A673 (cell line): ENCODE data around the gene SACM1L. TPM values are rescaled to one million over a fixed set of nuclear protein-coding genes. Genes with fewer than 3 reads are reported as not detected.
"Not testable (repeated sequence)": the region's sequence is repeated elsewhere in the genome, so short reads cannot be mapped to it uniquely, and the experiment has no call there.

Experiments used
- BruUV-seq: library from RNA; stranded (reverse); fragments of 400-500 nt; replicated peaks from 2 replicates; lab custom pipeline; 2021; lab: Mats Ljungman, UMichigan
- CTCF ChIA-PET: fragments of 300-600 bp; sonication (Branson Sonifier 250); formaldehyde crosslinking; loops from one replicate; lab custom pipeline; 2022; ENCODE audit warnings: antibody characterized with exemption; lab: Charles Lee
- POLR2A ChIA-PET: fragments of 300-600 bp; sonication (Branson Sonifier 250); formaldehyde crosslinking; loops from one replicate; lab custom pipeline; 2022; ENCODE audit warnings: antibody characterized with exemption; ENCODE audit not compliant: low non-redundant PET; lab: Charles Lee
- DNase-seq: peaks from one replicate; pipeline ENCODE4 v3.0.0-alpha.2; 2015; ENCODE audit warnings: low spot score
- H3K27ac ChIP-seq: fragments of 200-600 bp; sonication (generic); 2 replicates; pipeline ENCODE4 v1.5.1; 2016; ENCODE audit warnings: mixed run types, low read depth, mild to moderate bottlenecking, mixed read lengths, antibody characterized with exemption, low read length; ENCODE audit not compliant: poor library complexity, severe bottlenecking
- H3K27me3 ChIP-seq: fragments of 200-600 bp; sonication (generic); replicated peaks from 2 replicates; pipeline ENCODE4 v1.6.1; 2017; ENCODE audit warnings: mixed run types, low read depth, mild to moderate bottlenecking, mixed read lengths, antibody characterized with exemption, low read length; ENCODE audit not compliant: insufficient read depth, poor library complexity
- H3K36me3 ChIP-seq: fragments of 200-600 bp; sonication (generic); 2 replicates; pipeline ENCODE4 v1.6.1; 2016; ENCODE audit warnings: mixed run types, mild to moderate bottlenecking, mixed read lengths, antibody characterized with exemption, low read length; ENCODE audit not compliant: insufficient read depth, poor library complexity, severe bottlenecking
- H3K4me1 ChIP-seq: fragments of 200-600 bp; sonication (generic); 2 replicates; pipeline ENCODE4 v1.6.1; 2017; ENCODE audit warnings: mixed run types, mild to moderate bottlenecking, mixed read lengths, antibody characterized with exemption, low read length; ENCODE audit not compliant: insufficient read depth, poor library complexity, severe bottlenecking
- H3K4me3 ChIP-seq: fragments of 200-600 bp; sonication (generic); 2 replicates; pipeline ENCODE4 v1.5.1; 2016; ENCODE audit warnings: low read depth, mixed run types, mild to moderate bottlenecking, mixed read lengths, low read length; ENCODE audit not compliant: poor library complexity, severe bottlenecking
- H3K9me3 ChIP-seq: fragments of 200-600 bp; sonication (generic); 2 replicates; pipeline ENCODE4 v1.6.1; 2016; ENCODE audit warnings: mixed run types, low read depth, mild to moderate bottlenecking, mixed read lengths, antibody characterized with exemption, low read length; ENCODE audit not compliant: poor library complexity, severe bottlenecking
- CTCF ChIP-seq: fragments of 300-800, 200-600 bp; sonication (generic); conservative IDR thresholded peaks from 2 replicates; pipeline ENCODE4 v1.5.1; 2017; ENCODE audit warnings: low read depth, mild to moderate bottlenecking, antibody characterized with exemption, low read length, moderate library complexity, mixed read lengths
- EZH2 ChIP-seq: fragments of 200-600 bp; sonication (generic); IDR thresholded peaks from 2 replicates; pipeline ENCODE4 v1.6.1; 2017; ENCODE audit warnings: borderline replicate concordance, low read depth, mild to moderate bottlenecking, mixed read lengths, antibody characterized with exemption, low read length; ENCODE audit not compliant: poor library complexity, severe bottlenecking
- intact Hi-C: fragments of 100-400 bp; cut with micrococcal nuclease; formaldehyde crosslinking; loops from one replicate; pipeline ENCODE4 v1.10.0; 2022; ENCODE audit not compliant: unreplicated experiment
- total RNA-seq: library from RNA; stranded (reverse); gene quantifications from 2 replicates; pipeline ENCODE4 v1.2.3, GENCODE V29; 2021

SACM1L gene
- total RNA-seq, 1 experiment from 2014 or later, result 32.8 TPM

DNA sequence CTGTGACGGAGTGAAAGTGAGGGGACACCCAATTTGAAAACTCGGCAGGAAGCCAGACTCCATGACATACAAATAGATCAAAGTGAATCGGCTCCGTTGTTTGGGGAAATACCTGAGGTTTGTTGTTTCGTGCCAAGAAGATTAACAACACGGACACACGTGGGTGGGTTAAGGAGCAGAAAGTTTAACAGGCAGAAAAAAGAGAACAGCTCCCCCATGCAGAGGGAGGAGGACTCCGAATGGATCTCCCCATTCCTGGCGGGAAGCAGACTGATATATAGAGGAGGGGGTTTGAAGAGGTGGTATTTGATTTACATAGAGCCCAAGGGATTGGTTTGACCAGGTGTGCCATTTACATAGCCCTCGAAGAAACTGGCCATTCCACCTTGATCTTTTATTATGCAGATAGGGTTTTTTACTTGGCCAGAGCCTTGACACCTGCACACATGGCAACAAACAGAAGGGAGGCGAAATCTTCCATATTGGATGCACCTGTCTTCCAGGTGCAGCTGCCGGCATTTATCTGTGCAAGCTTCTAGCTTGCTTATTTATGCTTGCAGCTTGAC, 4.8 kb upstream of the SACM1L start:
- ChIA-PET CTCF (no interaction called here), POLR2A (no interaction called here)
- BruUV-seq, result no TSS peak
- TF ChIP-seq EZH2, result no peak
- no peak for TF ChIP-seq CTCF
- no peaks in the 10 kb centered on the region for H3K36me3 ChIP-seq
- H3K27ac ChIP-seq, result no peak overlapping the region
- no peak for DNase-seq
- no peak overlapping the region for H3K4me3 ChIP-seq
- no peaks in the 10 kb centered on the region for H3K4me1 ChIP-seq
- intact Hi-C loops, result no loop called here
- no peaks in the 10 kb centered on the region for H3K27me3 ChIP-seq
- H3K9me3 ChIP-seq, result no peaks in the 10 kb centered on the region

GRCh38 chr3:45685722-45686121, 3.5 kb upstream of the SACM1L start:
- POLR2A ChIA-PET, H3K4me3 ChIP-seq, H3K36me3 ChIP-seq, DNase-seq, H3K4me1 ChIP-seq, CTCF ChIA-PET, H3K27ac ChIP-seq, intact Hi-C loops, H3K9me3 ChIP-seq, BruUV-seq, H3K27me3 ChIP-seq: not testable (repeated sequence)

GRCh38 chr3:45686850-45687249, 2.3 kb upstream of the SACM1L start:
- TF ChIP-seq CTCF (no peak), EZH2 (no peak)
- Histone ChIP-seq H3K4me1 (no peaks in the 10 kb centered on the region), H3K36me3 (no peaks in the 10 kb centered on the region), H3K9me3 (no peaks in the 10 kb centered on the region), H3K27me3 (no peaks in the 10 kb centered on the region), H3K4me3 (no peak overlapping the region), H3K27ac (no peak overlapping the region)
- intact Hi-C loops, result no loop called here
- CTCF ChIA-PET, result no interaction called here
- no TSS peak for BruUV-seq
- no peak for DNase-seq
- POLR2A ChIA-PET, result no interaction called here

- H3K27me3 ChIP-seq, result no peaks in the 10 kb centered on the region
- intact Hi-C loops, result no loop called here
- POLR2A ChIA-PET, result no interaction called here
These were observed 1.4 kb upstream of the SACM1L start for GRCh38 chr3:45687828-45688193.

More at GRCh38 chr3:45687828-45688193, 1.4 kb upstream of the SACM1L start:
- TF ChIP-seq EZH2 (no peak), CTCF (no peak)
- H3K27ac ChIP-seq, result no peak overlapping the region
- H3K4me1 ChIP-seq, result no peaks in the 10 kb centered on the region
- CTCF ChIA-PET, result no interaction called here
- no TSS peak for BruUV-seq
- H3K36me3 ChIP-seq, result no peaks in the 10 kb centered on the region
- no peaks in the 10 kb centered on the region for H3K9me3 ChIP-seq
- H3K4me3 ChIP-seq, result peak overlapping the region; percentile 67
- DNase-seq, result no peak
